Effector memory CD4-positive, alpha-beta T cell (primary cell): ENCODE measurements around the gene STK11IP.
A peak's percentile ranks its signal among the peaks of the same experiment; 100 is the strongest.

Experiments
- DNase-seq, 3 donors: peaks; one replicate each; pipeline ENCODE4 v3.0.0-alpha.2; 2020
- H3K27ac ChIP-seq: 2 replicates; pipeline ENCODE4 v1.7.0; 2013; ENCODE audit warnings: mild to moderate bottlenecking, low read length, moderate library complexity; ENCODE audit not compliant: insufficient read depth, poor library complexity, severe bottlenecking
- H3K27me3 ChIP-seq: replicated peaks from 2 replicates; pipeline ENCODE4 v1.7.0; 2013; ENCODE audit warnings: mild to moderate bottlenecking, low read length; ENCODE audit not compliant: insufficient read depth, control insufficient read depth, poor library complexity, severe bottlenecking
- H3K36me3 ChIP-seq: 2 replicates; pipeline ENCODE4 v1.7.0; 2013; ENCODE audit warnings: mild to moderate bottlenecking, low read length, moderate library complexity; ENCODE audit not compliant: control insufficient read depth, insufficient read depth
- H3K4me1 ChIP-seq: 2 replicates; pipeline ENCODE4 v1.7.0; 2013; ENCODE audit warnings: low read length, mild to moderate bottlenecking; ENCODE audit not compliant: control insufficient read depth, insufficient read depth, poor library complexity, severe bottlenecking
- H3K4me3 ChIP-seq: 2 replicates; pipeline ENCODE4 v1.7.0; 2013; ENCODE audit warnings: low read length, low read depth, mild to moderate bottlenecking; ENCODE audit not compliant: insufficient read depth, poor library complexity, severe bottlenecking
- H3K9me3 ChIP-seq: 2 replicates; pipeline ENCODE4 v1.7.0; 2013; ENCODE audit warnings: mild to moderate bottlenecking, low read length, moderate library complexity; ENCODE audit not compliant: control insufficient read depth
- total RNA-seq, 3 donors: gene quantifications; one replicate each; lab custom pipeline; 2026; lab: John Stamatoyannopoulos, UW

The STK11IP gene
- 31.5 to 36.4 (median 31.8) reads per million in 3 donors for total RNA-seq

- H3K36me3 ChIP-seq, result peaks cover 16% of the 10 kb centered on the region
- peak; percentile 78 to 85 (median 81) for DNase-seq
- peak within 1 kb of the TSS; percentile 82 for H3K27ac ChIP-seq
- no peaks in the 10 kb centered on the region for H3K9me3 ChIP-seq
- no peaks in the 10 kb centered on the region for H3K27me3 ChIP-seq
- H3K4me1 ChIP-seq, result peaks cover 7% of the 10 kb centered on the region
- peak within 1 kb of the TSS; percentile 93 for H3K4me3 ChIP-seq
These were observed at the start of gene STK11IP for GRCh38 chr2:219597552-219598307. Gene STK11IP, plus strand, starts transcription at chr2:219597857. Its CDS starts 263 bp downstream, at chr2:219598120.

GRCh38 chr2:219548990-219549389, 48.7 kb upstream of the STK11IP start:
- no peak for DNase-seq
- Histone ChIP-seq H3K27me3 (peaks cover 22% of the 10 kb centered on the region), H3K27ac (no peak overlapping the region), H3K36me3 (no peaks in the 10 kb centered on the region), H3K4me3 (no peak overlapping the region), H3K9me3 (no peaks in the 10 kb centered on the region), H3K4me1 (peaks cover 18% of the 10 kb centered on the region)

GRCh38 chr2:219549619-219550018, 48.0 kb upstream of the STK11IP start:
- DNase-seq, result no peak
- Histone ChIP-seq H3K4me3 (no peak overlapping the region), H3K36me3 (no peaks in the 10 kb centered on the region), H3K4me1 (peaks cover 15% of the 10 kb centered on the region), H3K27ac (no peak overlapping the region), H3K27me3 (peaks cover 23% of the 10 kb centered on the region), H3K9me3 (no peaks in the 10 kb centered on the region)

- H3K27me3 ChIP-seq, result peaks cover 23% of the 10 kb centered on the region
- H3K4me1 ChIP-seq, result peaks cover 15% of the 10 kb centered on the region
- H3K36me3 ChIP-seq, result no peaks in the 10 kb centered on the region
- no peaks in the 10 kb centered on the region for H3K9me3 ChIP-seq
- H3K4me3 ChIP-seq, result peak overlapping the region; percentile 48
- no peak overlapping the region for H3K27ac ChIP-seq
- no peak for DNase-seq
These were observed 45.9 kb upstream of the STK11IP start for GRCh38 chr2:219551441-219552381.

- H3K27me3 ChIP-seq, result peaks cover 25% of the 10 kb centered on the region
- H3K27ac ChIP-seq, result no peak overlapping the region
- H3K36me3 ChIP-seq, result no peaks in the 10 kb centered on the region
- no peaks in the 10 kb centered on the region for H3K9me3 ChIP-seq
- peak; percentile 56 to 69 (median 67) for DNase-seq
- H3K4me3 ChIP-seq, result peak overlapping the region; percentile 48
- H3K4me1 ChIP-seq, result peaks cover 15% of the 10 kb centered on the region
These were observed 45.1 kb upstream of the STK11IP start for GRCh38 chr2:219552382-219553167.

- Histone ChIP-seq H3K4me1 (peaks cover 15% of the 10 kb centered on the region), H3K27ac (no peak overlapping the region), H3K36me3 (no peaks in the 10 kb centered on the region), H3K4me3 (peak overlapping the region; percentile 48), H3K27me3 (peaks cover 25% of the 10 kb centered on the region), H3K9me3 (no peaks in the 10 kb centered on the region)
- DNase-seq, result no peak
These were observed 44.6 kb upstream of the STK11IP start for GRCh38 chr2:219553168-219553417.

GRCh38 chr2:219553463-219553963, 44.1 kb upstream of the STK11IP start:
- H3K9me3 ChIP-seq, result no peaks in the 10 kb centered on the region
- DNase-seq, result no peak
- peaks cover 15% of the 10 kb centered on the region for H3K4me1 ChIP-seq
- H3K27me3 ChIP-seq, result peaks cover 25% of the 10 kb centered on the region
- no peak overlapping the region for H3K27ac ChIP-seq
- H3K4me3 ChIP-seq, result no peak overlapping the region
- H3K36me3 ChIP-seq, result no peaks in the 10 kb centered on the region

GRCh38 chr2:219554350-219554749, 43.3 kb upstream of the STK11IP start:
- no peak overlapping the region for H3K27ac ChIP-seq
- DNase-seq, result no peak
- H3K27me3 ChIP-seq, result peaks cover 25% of the 10 kb centered on the region
- H3K4me3 ChIP-seq, result no peak overlapping the region
- H3K4me1 ChIP-seq, result peaks cover 15% of the 10 kb centered on the region
- H3K9me3 ChIP-seq, result no peaks in the 10 kb centered on the region
- H3K36me3 ChIP-seq, result no peaks in the 10 kb centered on the region

- DNase-seq, result no peak
- no peaks in the 10 kb centered on the region for H3K36me3 ChIP-seq
- H3K9me3 ChIP-seq, result no peaks in the 10 kb centered on the region
- no peak overlapping the region for H3K4me3 ChIP-seq
- peaks cover 15% of the 10 kb centered on the region for H3K4me1 ChIP-seq
- no peak overlapping the region for H3K27ac ChIP-seq
- H3K27me3 ChIP-seq, result peaks cover 25% of the 10 kb centered on the region
These were observed 41.7 kb upstream of the STK11IP start for GRCh38 chr2:219555956-219556355.
